HCT116 (cell line): ENCODE results near the gene HMX3. TPM values are rescaled to one million over a fixed set of nuclear protein-coding genes. Genes with fewer than 3 reads are reported as not detected.

Source experiments
- ATAC-seq: fragments of 200-7000 bp; cut with Tn5 transposase; 2 replicates; pipeline ENCODE4 v1.9.1; 2020; ENCODE audit warnings: mild to moderate bottlenecking, moderate library complexity
- BruUV-seq: library from RNA; stranded (reverse); fragments of 400-500 nt; replicated peaks from 2 replicates; lab custom pipeline; 2021; lab: Mats Ljungman, UMichigan
- CTCF ChIA-PET: fragments of 300-600 bp; sonication (Branson Sonifier 250); formaldehyde crosslinking; loops from one replicate; lab custom pipeline; 2021; ENCODE audit warnings: antibody characterized with exemption; lab: Charles Lee
- POLR2A ChIA-PET: fragments of 300-600, 350-600 bp; sonication (Branson Sonifier 250); formaldehyde crosslinking; loops from one replicate; lab custom pipeline; 2021; ENCODE audit warnings: antibody characterized with exemption; lab: Charles Lee
- RAD21 ChIA-PET, 2 experiments: fragments of 300-600 bp; sonication (Branson Sonifier 250); formaldehyde crosslinking; loops; one replicate each; lab custom pipeline; 2023; ENCODE audit warnings: low total read pairs in 2 of 2; ENCODE audit not compliant: uncharacterized antibody in 2 of 2, unreplicated experiment in 2 of 2, low non-redundant PET in 1 of 2; lab: Charles Lee
- DNase-seq: peaks from one replicate; pipeline ENCODE4 v3.0.0-alpha.2; 2010; ENCODE audit warnings: low read depth, low spot score
- H2AFZ ChIP-seq: fragments of 200-600 bp; shearing (Covaris generic), sonication (generic); 2 replicates; pipeline ENCODE4 v1.6.1; 2017; ENCODE audit warnings: low read depth, mixed run types, mixed read lengths, antibody characterized with exemption, low read length; ENCODE audit not compliant: poor library complexity, severe bottlenecking
- H3K27ac ChIP-seq: 2 replicates; pipeline ENCODE4 v1.5.1; 2012; ENCODE audit warnings: low read depth, low read length
- H3K27me3 ChIP-seq: fragments of 200-600 bp; sonication (generic); 2 replicates; pipeline ENCODE4 v1.6.1; 2016; ENCODE audit warnings: mixed run types, low read length, mixed read lengths; ENCODE audit not compliant: insufficient read depth
- H3K36me3 ChIP-seq, 2 experiments: fragments of 200-500 bp in 1 of 2; fragments of 200-600 bp in 1 of 2; sonication (Bioruptor generic) in 1 of 2; sonication (generic) in 1 of 2; 2 replicates each; pipeline versions ENCODE4 v1.5.1 to v1.6.1; 2014 to 2016; ENCODE audit warnings: low read length in 2 of 2, inconsistent platforms in 1 of 2, mixed read lengths in 1 of 2, mixed run types in 1 of 2; ENCODE audit not compliant: insufficient read depth in 2 of 2, control insufficient read depth in 1 of 2
- H3K4me1 ChIP-seq, 2 experiments: fragments of 200-600 bp in 1 of 2; sonication (generic) in 1 of 2; 2 replicates each; pipeline versions ENCODE4 v1.5.1 to v1.6.1; 2012 to 2017; ENCODE audit warnings: low read length in 2 of 2, inconsistent platforms in 1 of 2, mild to moderate bottlenecking in 1 of 2, mixed read lengths in 1 of 2, mixed run types in 1 of 2, moderate library complexity in 1 of 2; ENCODE audit not compliant: insufficient read depth in 2 of 2, control insufficient read depth in 1 of 2
- H3K4me2 ChIP-seq: fragments of 200-600 bp; sonication (generic); 2 replicates; pipeline ENCODE4 v1.6.1; 2017; ENCODE audit warnings: mixed run types, low read length, mixed read lengths
- H3K4me3 ChIP-seq, 2 experiments: fragments of 200-600 bp in 1 of 2; sonication (generic) in 1 of 2; replicated peaks in 1 of 2; 2 replicates each; pipeline ENCODE4 v1.5.1; 2011 to 2016; ENCODE audit warnings: low read length in 2 of 2, control low read depth in 1 of 2, low read depth in 1 of 2, mild to moderate bottlenecking in 1 of 2, mixed read lengths in 1 of 2, mixed run types in 1 of 2
- H3K79me2 ChIP-seq: fragments of 200-600 bp; sonication (generic); 2 replicates; pipeline ENCODE4 v1.6.1; 2017; ENCODE audit warnings: mild to moderate bottlenecking, mixed run types, low read length, moderate library complexity, mixed read lengths; ENCODE audit not compliant: insufficient read depth
- H3K9ac ChIP-seq: fragments of 200-600 bp; sonication (generic); 2 replicates; pipeline ENCODE4 v1.6.1; 2016; ENCODE audit warnings: low read length, mixed read lengths
- H3K9me2 ChIP-seq: fragments of 200-600 bp; sonication (generic), shearing (Covaris generic); 2 replicates; pipeline ENCODE4 v1.6.1; 2017; ENCODE audit warnings: mixed run types, mild to moderate bottlenecking, moderate library complexity; ENCODE audit not compliant: insufficient read depth
- H3K9me3 ChIP-seq, 2 experiments: fragments of 200-500 bp in 1 of 2; fragments of 200-600 bp in 1 of 2; sonication (Bioruptor generic) in 1 of 2; sonication (generic) in 1 of 2; 2 replicates each; pipeline ENCODE4 v1.6.1; 2014 to 2017; ENCODE audit warnings: low read length in 2 of 2, mixed read lengths in 2 of 2, inconsistent platforms in 1 of 2, low read depth in 1 of 2, mild to moderate bottlenecking in 1 of 2, mixed run types in 1 of 2, moderate library complexity in 1 of 2; ENCODE audit not compliant: control insufficient read depth in 1 of 2, insufficient read depth in 1 of 2
- H4K20me1 ChIP-seq: fragments of 200-600 bp; sonication (generic), shearing (Covaris generic); 2 replicates; pipeline ENCODE4 v1.6.1; 2017; ENCODE audit warnings: mixed run types, mild to moderate bottlenecking, moderate library complexity; ENCODE audit not compliant: insufficient read depth
- EGR1 ChIP-seq: IDR thresholded peaks from 2 replicates; pipeline ENCODE4 v1.6.1; 2012; ENCODE audit warnings: low read depth
- EZH2phosphoT487 ChIP-seq: fragments of 200-600 bp; IDR thresholded peaks from 2 replicates; pipeline ENCODE4 v1.6.1; 2018; ENCODE audit warnings: antibody characterized with exemption, borderline replicate concordance
- RAD21 ChIP-seq: IDR thresholded peaks from 2 replicates; pipeline ENCODE4 v1.6.1; 2012; ENCODE audit warnings: low read depth, mild to moderate bottlenecking
- SIN3A ChIP-seq: IDR thresholded peaks from 2 replicates; pipeline ENCODE4 v1.6.1; 2012; ENCODE audit warnings: low read depth
- TCF7L2 ChIP-seq: IDR thresholded peaks from 2 replicates; pipeline ENCODE4 v1.7.0; 2011; ENCODE audit warnings: borderline replicate concordance, inconsistent platforms; ENCODE audit not compliant: insufficient read depth, insufficient read length; ENCODE audit errors: extremely low read depth
- YY1 ChIP-seq: IDR thresholded peaks from 2 replicates; pipeline ENCODE4 v1.6.1; 2011; ENCODE audit warnings: low read length, low read depth, moderate library complexity, mild to moderate bottlenecking; ENCODE audit not compliant: insufficient replicate concordance; ENCODE audit errors: extremely low read depth
- ZFX ChIP-seq: fragments of 450-650 bp; IDR thresholded peaks from 2 replicates; pipeline ENCODE4 v1.6.1; 2017
- intact Hi-C: fragments of 100-400 bp; cut with micrococcal nuclease; formaldehyde crosslinking; loops from 2 replicates; pipeline ENCODE4 v1.10.0; 2022
- total RNA-seq: library from RNA; stranded (reverse); gene quantifications from one replicate; pipeline ENCODE4 v1.2.1, GENCODE V29; 2021; ENCODE audit not compliant: unreplicated experiment

Gene HMX3
- total RNA-seq, 1 experiment from 2014 or later = not detected

GRCh38 chr10:123146894-123147634 is 11.3 kb downstream of the HMX3 start (continued):
- no peak for TF ChIP-seq TCF7L2
- no peak for TF ChIP-seq RAD21
- TF ChIP-seq SIN3A = no peak
- TF ChIP-seq YY1 = no peak
- TF ChIP-seq EGR1 = no peak

DNA sequence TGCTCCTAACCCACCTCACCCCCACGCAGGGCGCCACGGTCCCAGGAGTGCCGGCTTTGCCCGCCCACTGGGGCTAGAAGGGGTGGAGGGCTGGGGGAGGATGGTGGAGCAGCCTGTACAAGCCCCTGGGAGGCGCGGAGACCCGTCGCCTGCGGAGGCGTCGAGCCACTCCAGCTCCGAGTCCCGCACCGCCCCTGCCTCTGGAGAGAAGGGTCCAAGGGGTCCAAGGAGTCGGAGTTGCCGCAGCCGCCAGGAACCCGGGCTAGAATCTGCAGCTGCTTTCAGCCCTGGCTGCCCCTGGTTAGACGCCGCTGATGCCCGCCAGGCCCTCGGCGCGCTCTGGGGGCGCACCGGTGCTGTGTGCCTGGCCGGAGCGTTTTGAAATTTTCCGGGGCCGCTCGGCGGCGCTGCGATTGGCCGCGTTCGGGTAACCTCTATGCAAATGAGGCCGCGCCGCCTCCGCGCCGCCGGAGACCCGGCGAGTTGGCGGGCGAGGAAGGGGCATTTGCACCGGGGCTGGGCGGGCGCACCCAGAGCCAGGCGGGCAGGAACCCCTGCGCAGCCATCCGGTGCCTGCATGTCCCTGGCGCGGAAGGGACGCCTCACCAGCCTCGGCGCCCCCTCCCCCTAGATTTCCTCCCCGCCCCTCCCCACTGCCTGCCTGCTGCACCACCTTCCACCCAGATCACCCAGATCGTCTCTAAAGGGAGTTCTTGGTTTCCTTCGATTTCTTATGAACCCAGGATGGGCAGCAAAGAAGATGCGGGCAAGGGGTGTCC is 12.1 kb downstream of the HMX3 start, which contains the start of gene HMX2:
HMX2 (plus strand) TSS at position 502 of the 779 bp plus-strand sequence; CDS start at position 745, 243 bp downstream.
- ChIA-PET POLR2A (no interaction called here), RAD21 (no interaction called here)
- no peak for DNase-seq
- H3K36me3 ChIP-seq = no peaks in the 10 kb centered on the region
- intact Hi-C loops = no loop called here
- H3K27ac ChIP-seq = no peak within 1 kb of the TSS
- no peak within 1 kb of the TSS for H3K4me2 ChIP-seq
- no peak for TF ChIP-seq RAD21
- no peak for TF ChIP-seq EZH2phosphoT487
- no peak for TF ChIP-seq ZFX
- TF ChIP-seq, all 23 proteins: peak for 0
- Histone ChIP-seq H3K27me3 (no peaks in the 10 kb centered on the region), H3K4me3 (no peak within 1 kb of the TSS), H3K9ac (no peak within 1 kb of the TSS), H2AFZ (no peak within 1 kb of the TSS), H3K9me3 (no peaks in the 10 kb centered on the region), H3K79me2 (no peaks in the 10 kb centered on the region), H4K20me1 (no peaks in the 10 kb centered on the region), H3K9me2 (no peaks in the 10 kb centered on the region), H3K4me1 (no peaks in the 10 kb centered on the region)
- no peak for ATAC-seq
- no TSS peak for BruUV-seq
- CTCF ChIA-PET = no interaction called here
